GDM1 (cell line): Measurements from ENCODE around the gene LRRC27.
A peak's percentile ranks its signal among the peaks of the same experiment; 100 is the strongest.
"Not testable (repeated sequence)": the region's sequence is repeated elsewhere in the genome, so short reads cannot be mapped to it uniquely, and the experiment has no call there.

Experiments
- DNase-seq: peaks from one replicate; lab custom pipeline; 2025; lab: John Stamatoyannopoulos, UW

LRRC27 gene

DNA sequence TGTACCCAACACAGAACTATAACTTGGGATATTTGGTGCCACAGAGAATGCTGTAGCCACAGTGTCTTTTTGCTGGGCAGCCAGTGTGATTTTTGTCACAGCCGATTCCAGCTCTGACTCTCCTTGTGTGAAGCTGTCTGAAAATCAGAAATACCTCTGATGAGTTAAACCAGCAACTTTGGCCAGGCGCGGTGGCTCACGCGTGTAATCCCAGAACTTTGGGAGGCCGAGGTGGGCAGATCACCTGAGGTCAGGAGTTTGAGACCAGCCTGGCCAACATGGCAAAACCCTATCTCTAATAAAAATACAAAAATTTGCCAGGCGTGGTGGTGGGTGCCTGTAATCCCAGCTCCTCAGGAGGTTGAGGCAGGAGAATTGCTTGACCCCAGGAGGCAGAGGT, 5.9 kb downstream of the LRRC27 start:
- DNase-seq = not testable (repeated sequence)

- no peak for DNase-seq
Observed at GRCh38 chr10:132338876-132339275, 6.9 kb downstream of the LRRC27 start.

- no peak for DNase-seq
Observed at GRCh38 chr10:132339276-132339675, 7.3 kb downstream of the LRRC27 start.

DNA sequence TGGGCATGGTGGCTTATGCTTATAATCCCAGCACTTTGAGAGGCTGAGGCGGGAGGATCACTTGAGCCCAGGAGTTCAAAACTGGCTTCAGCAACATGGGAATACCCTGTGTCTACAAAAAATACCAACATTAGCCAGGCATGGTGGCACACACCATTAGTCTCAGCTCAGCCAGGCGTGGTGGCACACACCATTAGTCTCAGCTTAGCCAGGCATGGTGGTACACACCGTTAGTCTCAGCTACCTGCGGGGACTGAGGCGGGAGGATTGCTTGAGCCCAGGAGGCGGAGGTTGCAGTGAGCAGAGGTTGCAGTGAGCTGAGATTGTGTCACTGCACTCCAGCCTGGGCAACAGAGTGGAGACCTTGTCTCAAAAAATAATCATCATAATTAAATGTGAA, 9.0 kb downstream of the LRRC27 start:
- no peak for DNase-seq

DNA sequence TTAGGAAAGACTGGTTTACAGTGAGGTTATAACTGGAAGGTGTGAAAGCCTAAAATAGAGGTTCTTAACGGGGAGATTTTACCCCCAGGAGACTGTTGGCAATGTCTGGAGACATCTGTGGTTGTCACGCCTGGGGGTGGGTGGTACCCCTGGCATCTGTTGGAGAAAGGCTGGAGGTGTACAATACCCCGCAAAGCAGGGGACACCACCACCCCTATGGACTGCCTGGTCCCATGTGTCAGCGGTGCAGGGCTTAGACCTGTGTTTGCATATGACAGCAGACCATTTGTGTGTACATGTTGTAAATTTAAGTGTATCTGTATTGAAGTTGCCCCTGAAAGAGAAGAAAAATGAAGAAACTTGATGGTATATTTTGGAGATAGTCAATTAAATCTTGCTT, 9.8 kb downstream of the LRRC27 start:
- DNase-seq = no peak

DNA sequence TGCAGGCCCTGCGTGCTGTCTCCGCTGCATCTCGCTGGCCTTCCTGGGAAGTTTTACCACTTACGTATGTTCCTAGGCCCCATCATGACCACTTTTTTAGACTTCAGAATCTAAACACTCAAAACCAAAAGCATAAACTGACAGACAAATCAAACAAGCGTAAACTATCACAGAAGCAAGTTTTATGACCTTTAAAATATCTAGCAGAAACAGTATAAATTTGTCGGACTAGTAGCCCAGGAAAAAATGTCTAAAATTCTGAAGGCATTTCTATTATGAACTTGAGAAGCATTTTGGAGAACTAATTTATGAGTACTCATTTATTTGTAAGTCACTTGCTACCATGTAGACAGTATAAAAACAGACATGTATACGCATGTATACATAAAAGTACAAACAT, 10.6 kb downstream of the LRRC27 start:
- no peak for DNase-seq

GRCh38 chr10:132344386-132344785, 12.4 kb downstream of the LRRC27 start:
- no peak for DNase-seq

DNA sequence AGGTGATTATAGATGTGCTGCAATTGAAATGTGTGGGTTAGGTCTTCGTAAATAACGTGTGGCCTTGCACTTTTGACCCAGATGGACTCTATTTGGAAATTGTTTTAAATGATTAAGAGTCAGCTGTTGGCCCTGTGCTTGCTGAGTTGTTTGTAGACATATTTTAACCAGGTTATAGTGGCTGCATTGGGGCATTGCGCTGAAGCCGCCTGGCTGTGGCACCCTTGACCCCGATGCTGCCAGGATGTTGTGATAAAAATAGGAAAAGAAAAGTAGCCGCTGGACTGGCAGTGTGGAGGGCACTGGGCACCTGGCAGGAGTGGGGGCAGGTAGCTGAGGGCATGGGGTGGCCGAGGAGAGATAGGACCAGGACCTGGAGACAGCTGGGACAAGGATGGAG, 13.4 kb downstream of the LRRC27 start:
- no peak for DNase-seq

GRCh38 chr10:132346806-132347205, 14.8 kb downstream of the LRRC27 start:
- DNase-seq = no peak

DNA sequence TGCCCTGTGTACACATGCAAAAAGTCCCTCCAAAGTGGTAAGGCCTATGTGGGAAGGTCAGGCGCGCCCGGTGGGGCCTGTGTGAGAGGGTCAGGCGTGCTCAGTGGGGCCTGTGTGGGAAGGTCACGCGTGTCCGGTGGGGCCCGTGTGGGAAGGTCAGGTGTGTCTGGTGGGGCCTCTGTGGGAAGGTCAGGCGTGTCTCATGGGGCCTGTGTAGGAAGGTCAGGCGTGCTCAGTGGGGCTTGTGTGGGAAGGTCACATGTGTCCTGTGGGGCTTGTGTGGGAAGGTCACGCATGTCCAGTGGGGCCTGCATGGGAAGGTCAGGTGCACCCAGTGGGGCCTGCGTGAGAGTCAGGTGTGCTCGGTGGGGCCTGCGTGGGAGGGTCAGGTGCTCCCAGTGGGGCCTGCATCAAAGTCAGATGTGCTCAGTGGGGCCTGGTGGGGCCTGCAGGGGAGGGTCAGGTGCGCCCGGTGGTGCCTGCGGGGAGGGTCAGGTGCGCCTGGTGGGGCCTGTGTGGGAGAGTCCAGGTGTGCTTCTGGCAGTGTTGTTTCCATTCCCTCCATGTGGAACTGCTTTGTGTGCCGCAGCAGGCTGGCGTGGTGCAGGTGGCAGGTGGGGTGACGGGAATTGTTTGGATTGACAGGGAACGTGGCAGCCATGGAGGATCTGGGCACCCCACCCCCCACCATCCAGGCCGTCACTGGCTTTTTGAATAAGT, 15.4 kb downstream of the LRRC27 start:
- DNase-seq = no peak

GRCh38 chr10:132347931-132348267, 15.9 kb downstream of the LRRC27 start:
- DNase-seq = no peak

- no peak for DNase-seq
Observed at GRCh38 chr10:132349766-132350165, 17.8 kb downstream of the LRRC27 start.

DNA sequence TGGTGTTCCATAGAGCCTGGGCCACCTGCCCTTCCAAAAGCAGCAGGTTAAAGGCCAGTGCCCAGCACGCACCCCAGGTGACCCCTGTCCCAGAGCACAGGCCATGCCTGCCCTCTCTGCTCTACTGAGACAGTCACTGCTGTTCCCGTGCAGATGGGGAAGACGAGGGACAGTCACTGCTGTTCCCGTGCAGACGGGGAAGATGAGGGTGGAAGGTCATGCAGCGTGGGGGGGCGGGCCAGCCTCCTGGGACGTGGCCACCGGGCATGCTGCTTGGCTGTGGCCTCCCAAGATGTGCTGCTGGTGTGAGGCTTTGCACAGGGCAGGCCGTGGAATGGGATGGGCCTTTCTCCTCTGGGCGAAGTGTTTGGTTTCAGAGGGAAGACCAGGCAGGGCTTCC, 18.4 kb downstream of the LRRC27 start:
- no peak for DNase-seq

DNA sequence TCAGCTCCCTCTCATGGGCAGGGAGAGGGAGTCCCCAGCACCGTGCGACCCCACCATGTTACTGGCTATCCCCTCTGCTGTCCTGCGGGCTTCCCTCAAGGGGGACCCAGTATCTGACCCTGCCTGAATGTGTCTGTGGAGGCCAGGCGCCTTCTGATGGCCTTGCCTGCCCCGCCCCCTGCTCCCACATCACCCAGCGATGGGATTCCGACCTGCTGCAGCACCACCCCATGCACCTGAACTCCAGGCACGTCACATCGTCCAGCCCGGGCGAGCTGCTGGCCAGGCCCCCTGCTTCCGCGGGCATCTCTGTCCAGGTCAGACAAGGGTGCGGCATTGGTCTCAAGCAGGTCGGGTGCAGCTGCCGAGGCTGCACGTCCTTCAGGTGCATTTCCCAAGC, 19.0 kb downstream of the LRRC27 start:
- DNase-seq = no peak

- no peak for DNase-seq
Observed at GRCh38 chr10:132351611-132352010, 19.6 kb downstream of the LRRC27 start.

GRCh38 chr10:132352462-132353308, 20.7 kb downstream of the LRRC27 start:
- DNase-seq = peak; percentile 30

GRCh38 chr10:132353456-132354355, 21.7 kb downstream of the LRRC27 start:
- no peak for DNase-seq

DNA sequence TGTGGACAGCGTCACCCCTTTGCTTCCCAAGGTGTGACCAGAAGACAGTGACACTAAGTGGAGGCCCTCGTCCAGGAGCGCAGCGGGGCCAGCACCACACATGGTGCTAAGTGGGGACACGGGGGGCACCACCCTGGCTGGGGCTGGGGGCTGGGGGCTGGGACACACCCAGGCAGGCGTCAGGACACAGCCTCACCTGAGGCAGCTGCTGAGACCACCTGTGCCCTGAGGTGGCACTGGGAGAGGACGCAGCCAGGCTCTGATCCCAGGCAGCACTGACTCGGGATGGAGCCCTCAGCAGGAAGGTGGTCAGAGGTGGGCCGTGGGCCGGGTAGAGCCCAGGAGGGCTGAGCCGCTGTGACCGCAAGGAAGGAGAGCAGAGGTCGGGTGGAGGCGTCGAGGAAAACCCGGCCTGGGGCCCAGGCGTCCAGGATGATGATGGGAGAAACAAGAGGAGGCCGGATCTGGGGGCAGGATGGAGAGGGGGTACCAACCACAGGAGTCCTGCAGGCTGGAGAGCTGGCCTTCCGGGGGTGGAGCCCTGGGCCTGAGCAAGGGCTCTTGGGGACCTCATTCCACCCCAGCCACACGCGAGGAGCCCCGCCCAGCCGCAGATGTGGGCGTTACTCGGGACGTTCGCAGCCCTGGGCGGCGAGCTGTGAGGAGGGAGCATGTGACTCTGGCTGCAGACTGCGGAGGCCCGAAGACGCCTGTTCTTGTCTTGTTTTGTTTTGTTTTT, 22.5 kb downstream of the LRRC27 start:
- DNase-seq = no peak

- no peak for DNase-seq
Observed at GRCh38 chr10:132355297-132355696, 23.3 kb downstream of the LRRC27 start.

DNA sequence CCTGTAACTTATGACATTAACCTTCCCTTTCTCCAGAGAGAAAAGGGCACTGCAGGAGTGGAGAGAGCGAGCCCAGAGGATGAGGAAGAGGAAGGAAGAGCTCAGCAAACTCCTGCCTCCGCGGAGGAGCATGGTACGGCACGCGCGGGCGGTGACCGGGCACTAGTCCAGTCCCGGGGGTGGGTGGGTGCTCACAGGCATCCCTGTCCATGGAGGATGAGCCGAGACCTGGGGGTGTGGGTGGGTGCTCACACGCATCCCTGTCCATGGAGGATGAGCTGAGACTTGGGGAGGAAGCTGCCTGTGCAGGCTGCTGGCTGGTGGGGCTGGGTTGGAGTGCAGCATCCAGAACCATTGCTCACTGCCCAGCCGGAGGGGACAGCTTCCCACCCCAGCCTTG, 23.8 kb downstream of the LRRC27 start:
- no peak for DNase-seq

DNA sequence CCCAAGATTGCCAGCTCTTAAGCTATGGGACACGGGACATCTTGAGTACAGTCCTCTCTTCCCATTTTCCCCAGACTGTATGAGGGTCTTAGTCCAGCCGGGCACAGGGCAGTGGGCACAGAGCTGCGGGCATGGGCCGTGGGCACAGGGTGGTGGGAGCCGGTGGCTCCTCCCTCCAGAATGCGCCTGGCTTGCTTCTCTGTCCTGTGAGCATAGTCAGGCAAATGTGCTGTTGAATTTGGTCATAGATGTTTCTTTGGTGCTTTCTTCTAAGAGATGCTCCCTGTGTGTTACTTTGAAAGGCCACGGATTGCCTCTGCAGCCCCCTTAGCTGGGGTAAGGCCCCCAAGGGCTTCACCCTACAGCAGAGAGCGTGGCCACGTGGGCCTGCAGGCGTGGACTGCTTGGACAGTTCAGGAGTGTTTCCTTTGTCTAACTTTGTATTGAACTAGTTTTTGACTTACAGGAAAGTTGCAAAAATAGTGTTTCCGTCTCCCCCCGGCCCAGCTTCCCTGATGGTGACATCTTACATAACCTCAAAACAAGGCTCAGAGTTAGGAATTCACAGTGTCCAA, 24.7 kb downstream of the LRRC27 start:
- no peak for DNase-seq
